Activated T-helper 2 cell treated with anti-CD3 and anti-CD28 coated beads, Interferon-gamma antibody, Interleukin-2, Interleukin-4, amounts not matched to agents 10 μg/mL and 5 μg/mL and 100 μg/mL, durations not matched to agents 14 hours and 24 hours and 36 hours (primary cell): Measurements from ENCODE around the gene TRIM62. TPM values are rescaled to one million over a fixed set of nuclear protein-coding genes. Genes with fewer than 3 reads are reported as not detected.
A peak's percentile ranks its signal among the peaks of the same experiment; 100 is the strongest.

ENCODE experiments used
- DNase-seq: peaks from one replicate; pipeline ENCODE4 v3.0.0; 2021; ENCODE audit warnings: low spot score
- H3K27ac Mint-ChIP-seq: one replicate; pipeline ENCODE4 v1.8.0; 2021; ENCODE audit warnings: mixed read lengths
- H3K27me3 Mint-ChIP-seq: one replicate; pipeline ENCODE4 v1.8.0; 2021; ENCODE audit warnings: low read depth, mixed read lengths
- H3K36me3 Mint-ChIP-seq: one replicate; pipeline ENCODE4 v1.8.0; 2021; ENCODE audit warnings: low read depth, mixed read lengths
- H3K4me1 Mint-ChIP-seq: one replicate; pipeline ENCODE4 v1.8.0; 2021; ENCODE audit warnings: low read depth, mixed read lengths
- H3K4me3 Mint-ChIP-seq: one replicate; pipeline ENCODE4 v1.8.0; 2021; ENCODE audit warnings: low read depth, mild to moderate bottlenecking, moderate library complexity, mixed read lengths
- H3K9me3 Mint-ChIP-seq: one replicate; pipeline ENCODE4 v1.8.0; 2021; ENCODE audit warnings: mixed read lengths
- intact Hi-C: fragments of 100-400 bp; cut with micrococcal nuclease; formaldehyde crosslinking; loops from one replicate; pipeline ENCODE4 v1.15.1; 2023
- total RNA-seq: library from RNA; stranded (reverse); gene quantifications from 2 replicates; pipeline ENCODE4 v1.2.3, GENCODE V29; 2022

TRIM62 gene
- 5.0 and 5.6 TPM in 2 replicates for total RNA-seq

GRCh38 chr1:33181921-33182341 is at the start of gene TRIM62:
TSS of gene TRIM62 (minus strand) at chr1:33182043. CDS start at chr1:33181432, 611 bp downstream.
- Mint-ChIP-seq H3K36me3 (no peaks in the 10 kb centered on the region), H3K4me1 (peaks cover 23% of the 10 kb centered on the region), H3K4me3 (peak within 1 kb of the TSS; percentile 80), H3K27ac (peak within 1 kb of the TSS; percentile 55), H3K9me3 (no peaks in the 10 kb centered on the region), H3K27me3 (peaks cover 27% of the 10 kb centered on the region)
- DNase-seq, result peak; percentile 70
- intact Hi-C loops, result loop anchor here (2.0 to 5.0 kb wide), 2 partner anchors 55 to 75 kb away; partner anchors contain the start of gene ZNF362

DNA sequence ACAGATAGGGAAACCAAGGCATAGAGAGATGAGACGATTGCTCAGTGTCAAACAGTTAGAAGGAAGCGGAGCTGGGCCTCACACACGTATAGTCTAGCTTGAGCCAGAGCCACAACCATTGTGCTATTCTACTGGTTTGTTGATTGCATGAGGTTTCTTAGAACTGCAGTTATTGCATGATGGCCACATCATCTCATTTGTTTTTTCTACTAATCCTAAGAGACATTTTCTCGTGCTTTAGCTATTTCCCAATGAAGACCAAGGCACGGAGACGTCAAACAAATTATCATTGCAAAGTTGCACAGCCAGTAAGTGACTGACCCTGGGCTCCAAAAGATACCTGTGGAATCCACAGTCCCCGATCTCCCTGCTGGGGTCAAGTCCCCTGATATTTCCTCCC is 49.3 kb upstream of the TRIM62 start:
- Mint-ChIP-seq H3K27me3 (peaks cover 7% of the 10 kb centered on the region), H3K9me3 (no peaks in the 10 kb centered on the region), H3K27ac (peak overlapping the region; percentile 23), H3K4me1 (peaks cover 27% of the 10 kb centered on the region), H3K4me3 (no peak overlapping the region), H3K36me3 (no peaks in the 10 kb centered on the region)
- intact Hi-C loops, result no loop called here
- no peak for DNase-seq

DNA sequence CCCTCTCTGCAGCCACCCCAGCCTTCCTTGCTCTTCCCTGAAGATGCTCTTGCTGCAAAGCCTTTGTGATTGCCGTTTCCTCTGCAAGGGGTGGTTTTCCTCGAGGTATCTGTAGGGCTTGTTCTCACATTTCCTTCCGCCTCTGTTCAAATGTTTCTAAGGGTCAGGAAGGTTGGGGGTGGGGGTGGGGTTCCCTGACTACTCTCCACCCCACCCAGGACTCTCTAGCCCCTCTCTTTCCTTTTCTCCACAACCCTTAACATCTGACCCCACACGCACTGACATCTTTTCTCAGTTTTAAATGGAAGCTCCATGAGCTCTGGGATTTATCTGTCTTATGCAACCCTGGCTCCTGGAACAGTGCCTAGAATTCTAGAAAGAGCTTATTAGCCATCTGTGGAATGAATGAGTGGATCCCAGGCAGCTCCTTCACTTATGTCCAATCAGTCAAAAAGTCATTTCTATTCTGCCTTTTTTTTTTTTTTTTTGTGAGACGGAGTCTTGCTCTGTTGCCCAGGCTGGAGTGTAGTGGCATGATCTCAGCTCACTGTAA is 47.2 kb upstream of the TRIM62 start:
- Mint-ChIP-seq H3K36me3 (peaks cover 6% of the 10 kb centered on the region), H3K9me3 (peaks cover 16% of the 10 kb centered on the region), H3K27me3 (peaks cover 8% of the 10 kb centered on the region), H3K4me3 (no peak overlapping the region), H3K4me1 (peaks cover 27% of the 10 kb centered on the region), H3K27ac (no peak overlapping the region)
- no peak for DNase-seq
- intact Hi-C loops, result no loop called here

DNA sequence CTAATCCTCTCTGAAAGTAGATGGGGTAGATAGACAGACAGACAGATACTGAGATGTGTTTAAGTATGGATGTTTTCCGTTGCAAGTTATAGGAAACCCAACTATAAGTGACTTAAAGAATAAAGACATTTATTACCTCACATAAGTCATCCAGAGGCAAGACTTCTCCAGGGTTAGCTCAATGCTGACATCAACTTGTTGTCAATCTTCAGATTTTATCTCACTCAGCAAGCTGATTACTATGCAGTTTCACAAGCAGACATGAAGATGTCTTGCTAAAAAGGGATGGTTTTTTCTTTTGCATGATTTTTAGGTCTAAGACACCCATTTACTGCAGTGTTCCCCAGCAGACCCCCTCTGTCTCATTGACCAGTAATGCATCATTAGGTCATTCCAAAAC is 43.7 kb upstream of the TRIM62 start:
- no peak for DNase-seq
- intact Hi-C loops, result no loop called here
- Mint-ChIP-seq H3K4me1 (peaks cover 12% of the 10 kb centered on the region), H3K36me3 (peaks cover 6% of the 10 kb centered on the region), H3K4me3 (no peak overlapping the region), H3K27ac (no peak overlapping the region), H3K27me3 (peaks cover 10% of the 10 kb centered on the region), H3K9me3 (peaks cover 28% of the 10 kb centered on the region)

GRCh38 chr1:33224166-33224707 is 42.4 kb upstream of the TRIM62 start:
- Mint-ChIP-seq H3K4me3 (no peak overlapping the region), H3K9me3 (peaks cover 28% of the 10 kb centered on the region), H3K27ac (no peak overlapping the region), H3K36me3 (peaks cover 6% of the 10 kb centered on the region), H3K27me3 (peaks cover 10% of the 10 kb centered on the region), H3K4me1 (peaks cover 11% of the 10 kb centered on the region)
- intact Hi-C loops, result no loop called here
- DNase-seq, result no peak

GRCh38 chr1:33222381-33222780 is 40.5 kb upstream of the TRIM62 start:
- peaks cover 6% of the 10 kb centered on the region for H3K36me3 Mint-ChIP-seq
- H3K27ac Mint-ChIP-seq, result no peak overlapping the region
- peaks cover 12% of the 10 kb centered on the region for H3K4me1 Mint-ChIP-seq
- peaks cover 28% of the 10 kb centered on the region for H3K9me3 Mint-ChIP-seq
- intact Hi-C loops, result no loop called here
- H3K4me3 Mint-ChIP-seq, result no peak overlapping the region
- peaks cover 3% of the 10 kb centered on the region for H3K27me3 Mint-ChIP-seq
- DNase-seq, result no peak

- Mint-ChIP-seq H3K27me3 (peaks cover 3% of the 10 kb centered on the region), H3K4me1 (peaks cover 12% of the 10 kb centered on the region), H3K4me3 (no peak overlapping the region), H3K36me3 (peaks cover 6% of the 10 kb centered on the region), H3K27ac (no peak overlapping the region), H3K9me3 (peaks cover 28% of the 10 kb centered on the region)
- DNase-seq, result no peak
- intact Hi-C loops, result no loop called here
These were observed 39.5 kb upstream of the TRIM62 start for GRCh38 chr1:33221385-33221758.

- intact Hi-C loops, result no loop called here
- peaks cover 6% of the 10 kb centered on the region for H3K36me3 Mint-ChIP-seq
- no peak overlapping the region for H3K27ac Mint-ChIP-seq
- H3K27me3 Mint-ChIP-seq, result peaks cover 3% of the 10 kb centered on the region
- H3K9me3 Mint-ChIP-seq, result peaks cover 28% of the 10 kb centered on the region
- H3K4me1 Mint-ChIP-seq, result peaks cover 12% of the 10 kb centered on the region
- DNase-seq, result no peak
- H3K4me3 Mint-ChIP-seq, result no peak overlapping the region
These were observed 39.0 kb upstream of the TRIM62 start for GRCh38 chr1:33220676-33221384.

- no peak for DNase-seq
- intact Hi-C loops, result loop anchor here (5.0 kb wide), 1 partner anchor 147 kb away; no protein-coding TSS in a partner anchor
- peaks cover 7% of the 10 kb centered on the region for H3K4me1 Mint-ChIP-seq
- no peak overlapping the region for H3K27ac Mint-ChIP-seq
- H3K27me3 Mint-ChIP-seq, result peaks cover 2% of the 10 kb centered on the region
- H3K36me3 Mint-ChIP-seq, result peaks cover 6% of the 10 kb centered on the region
- H3K9me3 Mint-ChIP-seq, result peaks cover 23% of the 10 kb centered on the region
- H3K4me3 Mint-ChIP-seq, result no peak overlapping the region
These were observed 38.2 kb upstream of the TRIM62 start for GRCh38 chr1:33219886-33220661.

- H3K27me3 Mint-ChIP-seq, result peaks cover 36% of the 10 kb centered on the region
- no peaks in the 10 kb centered on the region for H3K4me1 Mint-ChIP-seq
- H3K4me3 Mint-ChIP-seq, result no peak overlapping the region
- H3K27ac Mint-ChIP-seq, result no peak overlapping the region
- DNase-seq, result no peak
- no peaks in the 10 kb centered on the region for H3K36me3 Mint-ChIP-seq
- intact Hi-C loops, result no loop called here
- H3K9me3 Mint-ChIP-seq, result peaks cover 8% of the 10 kb centered on the region
These were observed 30.1 kb upstream of the TRIM62 start for GRCh38 chr1:33211972-33212371.

DNA sequence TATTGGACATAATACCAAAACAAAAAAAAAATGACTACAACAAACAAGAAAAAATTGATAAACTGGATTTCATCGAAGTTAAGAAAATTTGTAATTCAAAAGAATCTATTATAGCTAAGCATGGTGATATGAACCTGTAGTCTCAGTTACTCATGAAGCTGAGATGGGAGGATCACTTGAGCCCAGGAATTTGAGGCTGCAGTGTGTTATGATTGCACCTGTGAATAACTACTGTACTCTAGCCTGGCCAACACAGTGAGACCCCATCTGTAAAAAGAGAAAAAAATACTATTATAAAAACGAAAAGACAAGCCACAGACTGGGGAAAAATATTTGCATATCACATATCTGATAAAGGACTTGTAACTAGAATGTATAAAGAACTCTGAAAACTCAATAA is 24.5 kb upstream of the TRIM62 start:
- Mint-ChIP-seq H3K4me1 (no peaks in the 10 kb centered on the region), H3K27ac (no peak overlapping the region), H3K36me3 (no peaks in the 10 kb centered on the region), H3K4me3 (no peak overlapping the region), H3K27me3 (peaks cover 40% of the 10 kb centered on the region), H3K9me3 (no peaks in the 10 kb centered on the region)
- intact Hi-C loops, result no loop called here
- DNase-seq, result no peak

- Mint-ChIP-seq H3K9me3 (no peaks in the 10 kb centered on the region), H3K27me3 (peaks cover 34% of the 10 kb centered on the region), H3K27ac (no peak overlapping the region), H3K36me3 (no peaks in the 10 kb centered on the region), H3K4me1 (peaks cover 3% of the 10 kb centered on the region), H3K4me3 (no peak overlapping the region)
- no peak for DNase-seq
- intact Hi-C loops, result no loop called here
These were observed 13.7 kb upstream of the TRIM62 start for GRCh38 chr1:33195556-33195955.
